Parathyroid adenoma (tissue), 2 donors: ENCODE results near the gene IL17REL.
A peak's percentile ranks its signal among the peaks of the same experiment; 100 is the strongest.

Experiments
- H2AFZ ChIP-seq: fragments of 300-600 bp; sonication (generic); one replicate; pipeline ENCODE4 v1.7.0; 2017; ENCODE audit warnings: antibody characterized with exemption, mild to moderate bottlenecking
- H3K27ac ChIP-seq: fragments of 300-600 bp; sonication (generic); one replicate; pipeline ENCODE4 v1.7.0; 2017
- H3K27me3 ChIP-seq: fragments of 300-600 bp; sonication (generic); one replicate; pipeline ENCODE4 v1.7.0; 2017; ENCODE audit warnings: low read length; ENCODE audit not compliant: control insufficient read depth, insufficient read depth
- H3K36me3 ChIP-seq: fragments of 300-600 bp; sonication (generic); one replicate; pipeline ENCODE4 v1.7.0; 2017; ENCODE audit warnings: low read length; ENCODE audit not compliant: control insufficient read depth, insufficient read depth
- H3K4me1 ChIP-seq: fragments of 300-600 bp; sonication (generic); one replicate; pipeline ENCODE4 v1.7.0; 2017; ENCODE audit warnings: control low read depth
- H3K4me2 ChIP-seq: fragments of 300-600 bp; sonication (generic); one replicate; pipeline ENCODE4 v1.7.0; 2017; ENCODE audit warnings: low read length
- H3K4me3 ChIP-seq: fragments of 300-600 bp; sonication (generic); one replicate; pipeline ENCODE4 v1.7.0; 2017; ENCODE audit warnings: low read depth, low read length
- H3K79me2 ChIP-seq: fragments of 300-600 bp; sonication (generic); one replicate; pipeline ENCODE4 v1.7.0; 2017; ENCODE audit warnings: control low read depth
- H3K9ac ChIP-seq: fragments of 300-600 bp; sonication (generic); one replicate; pipeline ENCODE4 v1.7.0; 2017; ENCODE audit warnings: mild to moderate bottlenecking
- H3K9me3 ChIP-seq: fragments of 300-600 bp; sonication (generic); one replicate; pipeline ENCODE4 v1.7.0; 2017; ENCODE audit warnings: low read length; ENCODE audit not compliant: control insufficient read depth
- CTCF ChIP-seq: fragments of 300-600 bp; sonication (generic); IDR thresholded peaks from one replicate; pipeline ENCODE4 v1.7.0; 2017; ENCODE audit warnings: antibody characterized with exemption, mild to moderate bottlenecking
- donor health status: primary hyperparathyroidism.

IL17REL gene

DNA sequence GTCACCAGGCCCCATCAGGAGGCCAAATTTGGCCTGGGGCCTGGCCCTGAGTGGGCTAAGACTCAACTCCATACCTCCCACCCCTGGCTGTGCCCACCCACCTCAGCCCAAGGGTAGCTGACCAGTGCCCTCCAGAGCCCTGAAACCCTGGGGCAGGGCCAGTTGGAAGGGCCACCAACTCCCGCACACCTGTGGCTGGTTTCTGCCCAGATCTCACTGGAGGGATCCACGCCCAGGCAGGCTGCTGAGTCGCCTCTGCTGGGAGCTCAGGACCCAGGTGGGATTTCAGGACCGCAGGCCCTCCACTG is 60.9 kb downstream of the IL17REL start:
- H3K27ac ChIP-seq: peak overlapping the region; percentile 29
- no peaks in the 10 kb centered on the region for H3K36me3 ChIP-seq
- no peak overlapping the region for H3K4me2 ChIP-seq
- no peak overlapping the region for H3K9ac ChIP-seq
- no peaks in the 10 kb centered on the region for H3K9me3 ChIP-seq
- peaks cover 8% of the 10 kb centered on the region for H3K4me1 ChIP-seq
- H2AFZ ChIP-seq: peak overlapping the region; percentile 66
- H3K4me3 ChIP-seq: no peak overlapping the region
- H3K79me2 ChIP-seq: no peaks in the 10 kb centered on the region
- no peak for TF ChIP-seq CTCF
- no peaks in the 10 kb centered on the region for H3K27me3 ChIP-seq

- Histone ChIP-seq H3K27me3 (no peaks in the 10 kb centered on the region), H2AFZ (peak overlapping the region; percentile 66), H3K27ac (peak overlapping the region; percentile 29), H3K4me3 (no peak overlapping the region), H3K36me3 (no peaks in the 10 kb centered on the region), H3K4me1 (peaks cover 8% of the 10 kb centered on the region), H3K79me2 (no peaks in the 10 kb centered on the region), H3K9ac (no peak overlapping the region), H3K9me3 (no peaks in the 10 kb centered on the region), H3K4me2 (peak overlapping the region; percentile 17)
- TF ChIP-seq CTCF: no peak
Observed at GRCh38 chr22:49951000-49951677, 61.4 kb downstream of the IL17REL start.

- no peak overlapping the region for H3K9ac ChIP-seq
- peak overlapping the region; percentile 66 for H2AFZ ChIP-seq
- no peak overlapping the region for H3K4me3 ChIP-seq
- H3K4me2 ChIP-seq: peak overlapping the region; percentile 17
- H3K27me3 ChIP-seq: no peaks in the 10 kb centered on the region
- H3K27ac ChIP-seq: peak overlapping the region; percentile 7
- no peaks in the 10 kb centered on the region for H3K9me3 ChIP-seq
- H3K36me3 ChIP-seq: no peaks in the 10 kb centered on the region
- H3K79me2 ChIP-seq: no peaks in the 10 kb centered on the region
- peaks cover 8% of the 10 kb centered on the region for H3K4me1 ChIP-seq
- TF ChIP-seq CTCF: no peak
Observed at GRCh38 chr22:49950396-49950994, 62.1 kb downstream of the IL17REL start.

- no peak overlapping the region for H2AFZ ChIP-seq
- H3K36me3 ChIP-seq: no peaks in the 10 kb centered on the region
- H3K27me3 ChIP-seq: no peaks in the 10 kb centered on the region
- no peaks in the 10 kb centered on the region for H3K79me2 ChIP-seq
- no peak overlapping the region for H3K27ac ChIP-seq
- no peak overlapping the region for H3K9ac ChIP-seq
- H3K9me3 ChIP-seq: no peaks in the 10 kb centered on the region
- no peak overlapping the region for H3K4me2 ChIP-seq
- H3K4me1 ChIP-seq: peaks cover 8% of the 10 kb centered on the region
- no peak for TF ChIP-seq CTCF
- no peak overlapping the region for H3K4me3 ChIP-seq
Observed at GRCh38 chr22:49949914-49950292, 62.7 kb downstream of the IL17REL start.
